Measurements from ENCODE around the gene MAGI2.

DNA sequence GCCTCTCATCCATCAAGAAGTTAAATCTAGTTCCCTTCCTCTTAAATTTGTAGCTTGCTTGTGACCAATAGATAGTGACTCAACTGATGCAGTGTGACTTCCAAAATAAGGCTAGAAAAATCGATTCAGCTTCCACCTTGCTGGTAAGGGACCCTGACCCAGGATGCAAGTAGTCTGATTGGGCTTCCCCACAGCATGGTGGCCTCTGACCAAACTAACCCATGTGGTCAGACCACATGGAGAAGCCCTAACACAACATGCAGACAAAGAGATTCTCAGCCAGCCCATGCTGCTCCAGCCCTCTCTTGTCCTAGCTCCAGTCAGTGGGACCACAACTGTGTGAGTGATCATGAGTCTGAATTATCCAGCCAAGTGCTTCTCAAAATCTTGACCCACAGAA is 710.8 kb downstream of the MAGI2 start:
- TF ChIP-seq PHF21A (CRISPR knock-in tag; IDR thresholded peaks at IDR 0.05) (no peak), PHF20 (CRISPR knock-in tag; IDR thresholded peaks at IDR 0.05) (no peak), GATAD1 (CRISPR knock-in tag; IDR thresholded peaks at IDR 0.05) (no peak), KDM4B (CRISPR knock-in tag; IDR thresholded peaks at IDR 0.05) (no peak), DNMT3B (CRISPR knock-in tag; conservative IDR thresholded peaks at IDR 0.05) (no peak), ZNF367 (CRISPR knock-in tag; IDR thresholded peaks at IDR 0.05; ENCODE audit: borderline replicate concordance) (no peak), MED13 (CRISPR knock-in tag; IDR thresholded peaks at IDR 0.05) (no peak), TBX2 (CRISPR knock-in tag; IDR thresholded peaks at IDR 0.05; ENCODE audit: borderline replicate concordance) (no peak), POLR2A (IDR thresholded peaks at IDR 0.05; ENCODE audit: insufficient read depth in 1 of 2, low read depth in 2 of 2, low read length in 2 of 2) (no peak), JUN (CRISPR knock-in tag; IDR thresholded peaks at IDR 0.05) (no peak), RBM22 (optimal IDR thresholded peaks at IDR 0.05; ENCODE audit: low read length) (no peak), ZFX (CRISPR knock-in tag; IDR thresholded peaks at IDR 0.05; ENCODE audit: low read depth) (no peak), ADNP (CRISPR knock-in tag; IDR thresholded peaks at IDR 0.05) (no peak), ZNF24 (IDR thresholded peaks at IDR 0.05) (no peak)
